H9 (cell line): ENCODE data around the gene NKD2. TPM values are rescaled to one million over a fixed set of nuclear protein-coding genes. Genes with fewer than 3 reads are reported as not detected.

Experiments
- DNase-seq: peaks from one replicate; pipeline ENCODE4 v3.0.0-alpha.2; 2017
- H2AFZ ChIP-seq: one replicate; pipeline ENCODE4 v1.6.1; 2013; ENCODE audit warnings: mild to moderate bottlenecking, low read length, control low read depth, moderate library complexity
- H2AK5ac ChIP-seq: 2 replicates; pipeline ENCODE4 v1.6.1; 2013; ENCODE audit warnings: low read length, control low read depth, mixed read lengths; ENCODE audit not compliant: insufficient read length
- H2BK120ac ChIP-seq: one replicate; pipeline ENCODE4 v1.6.1; 2013; ENCODE audit warnings: low read depth, mild to moderate bottlenecking, low read length, control low read depth, inconsistent platforms; ENCODE audit not compliant: poor library complexity, severe bottlenecking
- H2BK12ac ChIP-seq: 2 replicates; pipeline ENCODE4 v1.6.1; 2013; ENCODE audit warnings: low read length, control low read depth, mixed read lengths, low read depth; ENCODE audit not compliant: insufficient read length
- H2BK15ac ChIP-seq: 2 replicates; pipeline ENCODE4 v1.6.1; 2013; ENCODE audit warnings: low read depth, low read length, control low read depth
- H2BK20ac ChIP-seq: one replicate; pipeline ENCODE4 v1.6.1; 2013; ENCODE audit warnings: low read depth, mild to moderate bottlenecking, low read length, control low read depth, inconsistent platforms; ENCODE audit not compliant: poor library complexity, severe bottlenecking
- H2BK5ac ChIP-seq: 2 replicates; pipeline ENCODE4 v1.6.1; 2013; ENCODE audit warnings: low read length, control low read depth, mixed read lengths; ENCODE audit not compliant: insufficient read length
- H3K14ac ChIP-seq: 2 replicates; pipeline ENCODE4 v1.6.1; 2013; ENCODE audit warnings: low read length, control low read depth; ENCODE audit not compliant: insufficient read depth
- H3K18ac ChIP-seq: 2 replicates; pipeline ENCODE4 v1.6.1; 2013; ENCODE audit warnings: low read depth, mild to moderate bottlenecking, mixed read lengths, low read length, control low read depth; ENCODE audit not compliant: insufficient read length
- H3K23ac ChIP-seq: 2 replicates; pipeline ENCODE4 v1.6.1; 2013; ENCODE audit warnings: low read length, control low read depth, mixed read lengths, low read depth; ENCODE audit not compliant: insufficient read length
- H3K23me2 ChIP-seq: 2 replicates; pipeline ENCODE4 v1.6.1; 2013; ENCODE audit warnings: low read depth, mild to moderate bottlenecking, mixed read lengths, low read length, control low read depth; ENCODE audit not compliant: insufficient read length, poor library complexity, severe bottlenecking
- H3K27ac ChIP-seq: 2 replicates; pipeline ENCODE4 v1.5.1; 2013; ENCODE audit warnings: low read length, control low read depth, mixed read lengths, low read depth; ENCODE audit not compliant: insufficient read length
- H3K27me3 ChIP-seq: 2 replicates; pipeline ENCODE4 v1.6.1; 2013; ENCODE audit warnings: low read length, control low read depth, inconsistent platforms; ENCODE audit not compliant: insufficient read depth
- H3K4ac ChIP-seq: 2 replicates; pipeline ENCODE4 v1.6.1; 2013; ENCODE audit warnings: low read depth, mild to moderate bottlenecking, control low read depth, inconsistent platforms, low read length, moderate library complexity
- H3K4me1 ChIP-seq: 2 replicates; pipeline ENCODE4 v1.6.1; 2013; ENCODE audit warnings: low read length, control low read depth, inconsistent platforms; ENCODE audit not compliant: insufficient read depth
- H3K4me2 ChIP-seq: 2 replicates; pipeline ENCODE4 v1.6.1; 2013; ENCODE audit warnings: low read length, control low read depth, mixed read lengths; ENCODE audit not compliant: insufficient read length, insufficient read depth
- H3K56ac ChIP-seq: 2 replicates; pipeline ENCODE4 v1.6.1; 2013; ENCODE audit warnings: low read depth, mild to moderate bottlenecking, mixed read lengths, low read length, control low read depth; ENCODE audit not compliant: insufficient read length
- H3K79me1 ChIP-seq: 2 replicates; pipeline ENCODE4 v1.6.1; 2013; ENCODE audit warnings: low read depth, mild to moderate bottlenecking, moderate library complexity, low read length, control low read depth, inconsistent platforms; ENCODE audit not compliant: insufficient read depth, poor library complexity, severe bottlenecking
- H3K79me2 ChIP-seq: 2 replicates; pipeline ENCODE4 v1.6.1; 2013; ENCODE audit warnings: low read length, control low read depth, inconsistent platforms; ENCODE audit not compliant: insufficient read depth
- H3K9ac ChIP-seq: 2 replicates; pipeline ENCODE4 v1.6.1; 2013; ENCODE audit warnings: low read length, control low read depth, mixed read lengths; ENCODE audit not compliant: insufficient read length; ENCODE audit errors: extremely low read depth
- H3K9me3 ChIP-seq: one replicate; pipeline ENCODE4 v1.6.1; 2013; ENCODE audit warnings: low read depth, low read length, inconsistent platforms; ENCODE audit not compliant: control insufficient read depth
- H3T11ph ChIP-seq: one replicate; pipeline ENCODE4 v1.6.1; 2013; ENCODE audit warnings: mild to moderate bottlenecking, low read length, control low read depth, inconsistent platforms
- H4K20me1 ChIP-seq: one replicate; pipeline ENCODE4 v1.6.1; 2013; ENCODE audit not compliant: control insufficient read depth, insufficient read length, insufficient read depth
- H4K5ac ChIP-seq: 2 replicates; pipeline ENCODE4 v1.6.1; 2013; ENCODE audit warnings: low read depth, mild to moderate bottlenecking, mixed read lengths, low read length, control low read depth; ENCODE audit not compliant: insufficient read length
- H4K8ac ChIP-seq: replicated peaks from 2 replicates; pipeline ENCODE4 v1.6.1; 2013; ENCODE audit warnings: low read length, control low read depth, mixed read lengths, low read depth; ENCODE audit not compliant: insufficient read length
- H4K91ac ChIP-seq: 2 replicates; pipeline ENCODE4 v1.6.1; 2013; ENCODE audit warnings: low read depth, mild to moderate bottlenecking, moderate library complexity, mixed read lengths, low read length, control low read depth; ENCODE audit not compliant: insufficient read length
- H3K27ac Mint-ChIP-seq, 3 experiments: 2 replicates in 2 of 3; 3 replicates in 1 of 3; pipeline ENCODE4 v1.8.0; 2020 to 2021; ENCODE audit warnings: mixed read lengths in 3 of 3, mild to moderate bottlenecking in 1 of 3, moderate library complexity in 1 of 3
- H3K27me3 Mint-ChIP-seq: 2 replicates; pipeline ENCODE4 v1.8.0; 2021; ENCODE audit warnings: low read depth, mild to moderate bottlenecking, moderate library complexity, mixed read lengths
- H3K36me3 Mint-ChIP-seq, 3 experiments: 2 replicates in 2 of 3; 3 replicates in 1 of 3; pipeline ENCODE4 v1.8.0; 2020 to 2021; ENCODE audit warnings: low read depth in 3 of 3, mixed read lengths in 3 of 3; ENCODE audit not compliant: insufficient read depth in 1 of 3
- H3K4me1 Mint-ChIP-seq, 2 experiments: 2 replicates each; pipeline ENCODE4 v1.8.0; 2020; ENCODE audit warnings: mixed read lengths in 2 of 2
- H3K4me3 Mint-ChIP-seq, 2 experiments: 2 replicates in 1 of 2; 3 replicates in 1 of 2; pipeline ENCODE4 v1.8.0; 2020 to 2021; ENCODE audit warnings: mild to moderate bottlenecking in 2 of 2, mixed read lengths in 2 of 2, moderate library complexity in 1 of 2
- H3K9me3 Mint-ChIP-seq, 2 experiments: 2 replicates in 1 of 2; 3 replicates in 1 of 2; pipeline ENCODE4 v1.8.0; 2020; ENCODE audit warnings: mild to moderate bottlenecking in 2 of 2, mixed read lengths in 2 of 2, moderate library complexity in 1 of 2
- WGBS: extraction: QIAGEN DNeasy Blood & Tissue Kit; methylation state at CpG from one replicate; pipeline ENCODE4 v1.1.7; 2013; ENCODE audit warnings: missing lambda C conversion rate, low lambda C conversion rate, mixed read lengths; ENCODE audit not compliant: insufficient read length; ENCODE audit errors: extremely low coverage; 5-methylcytosine and 5-hydroxymethylcytosine counted together
- total RNA-seq: library from RNA; stranded (reverse); gene quantifications from 2 replicates; pipeline ENCODE4 v1.2.1, GENCODE V29; 2021
- TF ChIP-seq, protein P1 (sequence below): fragments of 200-600 bp; sonication (generic); conservative IDR thresholded peaks from 3 replicates; pipeline ENCODE4 v1.8.0; 2021; ENCODE audit warnings: antibody characterized with exemption, mild to moderate bottlenecking

The NKD2 gene
- total RNA-seq, 1 experiment from 2014 or later = 7.3 TPM

DNA sequence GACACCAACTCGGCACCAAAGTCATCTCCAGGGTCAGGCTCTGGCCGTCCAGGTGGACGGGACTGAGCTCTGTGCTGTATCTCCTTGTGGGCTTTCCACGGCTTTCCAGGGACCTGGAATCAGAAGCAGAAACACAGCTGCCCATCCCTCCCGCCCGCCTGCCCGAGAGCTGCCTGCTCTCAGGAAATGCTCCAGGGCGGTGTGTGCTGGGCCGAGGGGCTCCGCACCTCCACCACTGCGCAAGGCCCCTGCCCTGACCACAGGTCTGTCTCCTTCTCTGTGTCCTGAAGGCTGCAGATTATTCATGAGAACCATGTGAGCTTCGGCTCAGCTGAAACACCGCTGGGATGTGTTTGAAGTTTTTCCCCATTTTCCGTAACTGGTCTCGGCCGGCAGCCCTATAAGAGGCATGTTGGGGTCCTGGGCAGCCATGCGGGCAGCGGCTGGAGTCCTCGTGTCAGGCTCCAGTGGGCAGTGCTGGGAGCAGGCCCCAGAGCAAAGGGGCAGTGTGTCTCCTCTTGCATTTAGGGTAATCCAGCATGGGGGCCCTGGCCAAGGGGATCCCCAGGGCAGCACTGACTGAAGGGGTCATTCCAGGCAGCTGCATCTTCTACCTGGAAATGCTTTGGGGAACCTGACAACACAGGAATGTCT is 22.8 kb downstream of the NKD2 start:
- no peaks in the 10 kb centered on the region for H3K9me3 ChIP-seq
- H3K36me3 Mint-ChIP-seq = peaks cover 0 to 2% (median 0%) of the 10 kb centered on the region in 3 experiments; a peak in 1 of 7 replicates
- no peak overlapping the region for H3T11ph ChIP-seq
- H3K27ac Mint-ChIP-seq = 0 out of 7 replicates have a peak overlapping the region, but pooled peaks of 1 of the 3 experiments have one; percentile 39
- H4K20me1 ChIP-seq = no peaks in the 10 kb centered on the region
- no peak overlapping the region for H2BK120ac ChIP-seq
- no peak overlapping the region for H3K18ac ChIP-seq
- no peak overlapping the region for H3K27ac ChIP-seq
- no peak overlapping the region for H4K8ac ChIP-seq
- no peak overlapping the region for H4K5ac ChIP-seq
- TF ChIP-seq, protein P1, sequence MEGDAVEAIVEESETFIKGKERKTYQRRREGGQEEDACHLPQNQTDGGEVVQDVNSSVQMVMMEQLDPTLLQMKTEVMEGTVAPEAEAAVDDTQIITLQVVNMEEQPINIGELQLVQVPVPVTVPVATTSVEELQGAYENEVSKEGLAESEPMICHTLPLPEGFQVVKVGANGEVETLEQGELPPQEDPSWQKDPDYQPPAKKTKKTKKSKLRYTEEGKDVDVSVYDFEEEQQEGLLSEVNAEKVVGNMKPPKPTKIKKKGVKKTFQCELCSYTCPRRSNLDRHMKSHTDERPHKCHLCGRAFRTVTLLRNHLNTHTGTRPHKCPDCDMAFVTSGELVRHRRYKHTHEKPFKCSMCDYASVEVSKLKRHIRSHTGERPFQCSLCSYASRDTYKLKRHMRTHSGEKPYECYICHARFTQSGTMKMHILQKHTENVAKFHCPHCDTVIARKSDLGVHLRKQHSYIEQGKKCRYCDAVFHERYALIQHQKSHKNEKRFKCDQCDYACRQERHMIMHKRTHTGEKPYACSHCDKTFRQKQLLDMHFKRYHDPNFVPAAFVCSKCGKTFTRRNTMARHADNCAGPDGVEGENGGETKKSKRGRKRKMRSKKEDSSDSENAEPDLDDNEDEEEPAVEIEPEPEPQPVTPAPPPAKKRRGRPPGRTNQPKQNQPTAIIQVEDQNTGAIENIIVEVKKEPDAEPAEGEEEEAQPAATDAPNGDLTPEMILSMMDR = no peak
- no peaks in the 10 kb centered on the region for H3K79me2 ChIP-seq
- H2BK5ac ChIP-seq = no peak overlapping the region
- H2BK15ac ChIP-seq = no peak overlapping the region
- peak overlapping the region; percentile 44; the same call in 1 of the 2 replicates for H3K14ac ChIP-seq
- no peak overlapping the region for H2AFZ ChIP-seq
- H3K4me2 ChIP-seq = no peak overlapping the region
- H3K4me1 Mint-ChIP-seq = peaks cover 0 to 10% of the 10 kb centered on the region in 2 experiments; a peak in 1 of 4 replicates
- H3K27me3 Mint-ChIP-seq = no peaks in the 10 kb centered on the region; the same call in 1 of the 2 replicates
- H3K4ac ChIP-seq = no peak overlapping the region
- no peak overlapping the region for H3K9ac ChIP-seq
- no peak overlapping the region for H3K56ac ChIP-seq
- H3K79me1 ChIP-seq = no peaks in the 10 kb centered on the region
- H4K91ac ChIP-seq = no peak overlapping the region
- no peak for DNase-seq
- H3K9me3 Mint-ChIP-seq = no peaks in the 10 kb centered on the region
- no peak overlapping the region for H3K4me3 Mint-ChIP-seq
- H2AK5ac ChIP-seq = no peak overlapping the region
- WGBS = no CpG with 5 or more reads among the region's 19 CpGs
- H3K27me3 ChIP-seq = no peaks in the 10 kb centered on the region
- no peaks in the 10 kb centered on the region for H3K23me2 ChIP-seq
- no peak overlapping the region for H2BK12ac ChIP-seq
- no peak overlapping the region for H3K23ac ChIP-seq
- no peak overlapping the region for H2BK20ac ChIP-seq
- no peaks in the 10 kb centered on the region for H3K4me1 ChIP-seq
